IPS-18c (cell line): ENCODE results near the gene SHANK2.

Experiments
- H3K4me3 ChIP-seq: 2 replicates; pipeline ENCODE4 v1.7.0; 2013; ENCODE audit warnings: low read depth, mild to moderate bottlenecking, low read length, moderate library complexity; ENCODE audit not compliant: insufficient read depth
- H3K9me3 ChIP-seq: one replicate; pipeline ENCODE4 v1.6.1; 2013; ENCODE audit warnings: mild to moderate bottlenecking, low read length, moderate library complexity; ENCODE audit not compliant: control insufficient read depth, insufficient read depth

The SHANK2 gene

DNA sequence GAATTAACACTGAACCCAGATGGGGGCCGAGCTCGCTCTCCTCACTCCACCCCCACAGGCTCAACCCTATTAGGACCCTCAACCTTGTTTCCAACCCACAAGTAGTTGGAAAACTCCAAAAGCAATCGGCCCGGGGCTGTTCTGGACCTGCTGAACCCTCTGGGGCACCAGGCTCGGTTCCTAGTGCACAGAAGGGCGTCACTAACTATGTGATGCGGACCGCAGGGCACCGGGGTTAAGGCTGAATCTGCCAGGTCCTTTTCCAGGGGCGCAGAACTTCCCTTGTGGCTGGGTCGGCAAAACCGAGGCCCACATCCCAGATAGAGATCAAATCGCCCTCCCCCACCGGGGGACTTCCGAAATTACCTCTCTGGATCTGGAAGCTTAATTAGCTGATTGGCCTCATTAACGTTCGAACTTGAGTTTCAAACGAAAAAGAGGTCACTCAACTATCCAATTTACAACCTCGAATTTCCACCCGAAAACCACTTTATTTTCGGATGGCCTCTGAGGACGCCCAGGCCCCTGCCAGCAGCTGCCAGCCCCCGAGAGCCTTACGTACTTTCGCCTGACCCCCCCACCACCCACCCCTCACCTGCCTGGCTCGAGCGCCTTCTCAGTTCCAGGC lies 1.7 kb downstream of the SHANK2 start:
- Histone ChIP-seq H3K4me3 (peak overlapping the region; percentile 74), H3K9me3 (no peaks in the 10 kb centered on the region)

DNA sequence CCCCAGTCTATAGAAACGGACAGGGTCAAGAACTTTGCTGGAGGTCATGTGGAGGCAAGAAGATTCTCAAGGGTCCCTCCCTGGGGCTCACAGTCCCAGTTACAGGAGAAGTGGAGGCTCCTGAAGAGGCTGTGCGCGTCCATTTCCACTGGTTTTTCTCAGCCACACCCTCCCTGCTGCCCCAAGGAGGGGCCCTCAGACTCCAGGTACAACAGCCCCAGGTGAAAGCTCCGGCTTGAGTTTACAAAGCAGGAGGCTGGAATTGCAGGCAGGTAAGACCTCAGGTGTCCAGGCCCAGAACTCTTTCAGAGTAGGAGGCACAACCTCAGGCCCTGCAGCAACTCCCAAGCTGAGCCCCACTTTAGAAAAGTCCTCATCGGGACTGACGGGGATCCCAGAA lies 3.1 kb downstream of the SHANK2 start:
- Histone ChIP-seq H3K9me3 (no peaks in the 10 kb centered on the region), H3K4me3 (no peak overlapping the region)

- Histone ChIP-seq H3K4me3 (no peak overlapping the region), H3K9me3 (no peaks in the 10 kb centered on the region)
Observed at GRCh38 chr11:71248656-71249055, 3.7 kb downstream of the SHANK2 start.

GRCh38 chr11:71248251-71248570 lies 4.2 kb downstream of the SHANK2 start:
- Histone ChIP-seq H3K9me3 (no peaks in the 10 kb centered on the region), H3K4me3 (no peak overlapping the region)

GRCh38 chr11:71247551-71248250 lies 4.7 kb downstream of the SHANK2 start:
- Histone ChIP-seq H3K9me3 (no peaks in the 10 kb centered on the region), H3K4me3 (no peak overlapping the region)

- H3K9me3 ChIP-seq = no peaks in the 10 kb centered on the region
- peak overlapping the region; percentile 9; the same call in 1 of the 2 replicates for H3K4me3 ChIP-seq
Observed at GRCh38 chr11:71246559-71246958, 5.8 kb downstream of the SHANK2 start.

DNA sequence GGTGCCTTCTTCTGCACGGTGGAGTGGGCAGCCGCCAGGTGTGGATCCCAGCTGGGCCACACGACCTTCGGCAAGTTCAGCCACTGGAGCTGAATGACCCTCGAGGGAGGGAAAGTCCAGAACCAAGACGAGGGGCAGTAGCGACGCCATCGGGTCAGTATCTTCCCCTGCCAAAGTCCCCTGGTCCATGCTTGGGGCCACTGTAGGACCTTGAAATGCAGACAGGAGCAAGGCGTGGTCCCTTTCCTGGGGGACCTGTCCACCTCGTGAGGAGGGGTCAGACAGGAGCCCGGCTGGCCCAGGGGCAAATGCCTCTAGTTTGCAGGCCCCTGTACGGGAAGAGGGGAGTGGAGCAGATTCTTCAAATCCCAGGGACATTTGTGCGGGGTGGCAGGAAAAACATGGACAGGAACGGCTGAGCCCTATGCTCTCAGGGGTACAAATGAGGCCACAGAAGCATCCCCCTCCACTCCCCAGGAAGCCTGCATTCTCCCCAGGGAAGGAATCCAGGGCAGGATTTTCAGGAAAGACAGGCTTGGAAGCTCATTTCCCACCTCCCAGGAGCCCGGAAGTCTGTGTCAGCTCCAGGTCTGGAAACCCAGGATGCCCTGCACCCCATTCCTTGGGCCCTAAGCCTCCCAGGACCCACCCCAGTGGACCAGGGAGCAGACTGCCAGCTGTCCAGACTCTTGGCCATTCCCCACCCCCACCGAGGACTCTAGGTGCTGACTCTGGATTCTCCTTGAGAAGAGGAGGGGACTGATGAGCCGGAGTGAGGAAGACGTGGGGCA lies 6.6 kb downstream of the SHANK2 start:
- no peaks in the 10 kb centered on the region for H3K9me3 ChIP-seq
- H3K4me3 ChIP-seq = peak overlapping the region; percentile 16

DNA sequence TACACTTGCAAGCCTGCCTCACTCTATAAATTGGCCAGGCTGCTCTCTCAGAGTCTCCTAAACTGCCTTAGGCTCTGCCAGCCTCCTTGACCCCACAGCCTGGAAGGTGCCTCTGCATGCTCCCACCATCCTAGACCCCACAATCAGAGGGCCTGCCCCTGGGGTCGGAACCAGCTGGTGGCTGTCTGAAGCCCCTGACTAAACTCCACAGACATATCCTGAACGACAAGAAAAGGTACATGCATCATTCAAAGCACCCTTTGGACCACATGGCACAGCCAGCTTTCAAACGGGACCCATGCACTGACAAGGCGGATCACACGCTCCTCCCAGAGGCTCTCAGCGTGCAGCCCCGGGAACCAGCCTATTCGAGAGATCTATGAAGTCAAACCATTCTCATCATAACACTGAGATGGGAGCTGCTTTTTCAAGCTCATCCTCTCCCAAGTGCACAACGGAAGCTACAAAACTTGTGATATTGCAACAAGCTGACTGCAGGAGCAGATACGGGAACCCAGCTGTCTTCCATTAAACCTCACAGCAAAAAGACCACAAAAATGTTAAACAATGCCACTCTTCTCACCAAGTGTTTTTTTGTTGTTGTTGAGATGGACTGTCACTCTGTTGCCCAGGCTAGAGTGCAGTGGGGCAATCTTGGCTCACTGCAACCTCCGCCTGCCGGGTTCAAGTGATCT lies 8.1 kb downstream of the SHANK2 start:
- no peaks in the 10 kb centered on the region for H3K9me3 ChIP-seq
- H3K4me3 ChIP-seq = no peak overlapping the region

- H3K4me3 ChIP-seq = no peak overlapping the region
- H3K9me3 ChIP-seq = no peaks in the 10 kb centered on the region
Observed at GRCh38 chr11:71242391-71242790, 10.0 kb downstream of the SHANK2 start.

- Histone ChIP-seq H3K9me3 (no peaks in the 10 kb centered on the region), H3K4me3 (no peak overlapping the region)
Observed at GRCh38 chr11:71241721-71242259, 10.6 kb downstream of the SHANK2 start.

GRCh38 chr11:71240865-71241691 lies 11.3 kb downstream of the SHANK2 start:
- no peak overlapping the region for H3K4me3 ChIP-seq
- H3K9me3 ChIP-seq = no peaks in the 10 kb centered on the region

- Histone ChIP-seq H3K4me3 (no peak overlapping the region), H3K9me3 (no peaks in the 10 kb centered on the region)
Observed at GRCh38 chr11:71240061-71240690, 12.2 kb downstream of the SHANK2 start.

GRCh38 chr11:71239581-71239980 lies 12.8 kb downstream of the SHANK2 start:
- no peak overlapping the region for H3K4me3 ChIP-seq
- H3K9me3 ChIP-seq = no peaks in the 10 kb centered on the region

- no peaks in the 10 kb centered on the region for H3K9me3 ChIP-seq
- no peak overlapping the region for H3K4me3 ChIP-seq
Observed at GRCh38 chr11:71238941-71239340, 13.4 kb downstream of the SHANK2 start.

- Histone ChIP-seq H3K4me3 (no peak overlapping the region), H3K9me3 (no peaks in the 10 kb centered on the region)
Observed at GRCh38 chr11:71238285-71238875, 14.0 kb downstream of the SHANK2 start.

DNA sequence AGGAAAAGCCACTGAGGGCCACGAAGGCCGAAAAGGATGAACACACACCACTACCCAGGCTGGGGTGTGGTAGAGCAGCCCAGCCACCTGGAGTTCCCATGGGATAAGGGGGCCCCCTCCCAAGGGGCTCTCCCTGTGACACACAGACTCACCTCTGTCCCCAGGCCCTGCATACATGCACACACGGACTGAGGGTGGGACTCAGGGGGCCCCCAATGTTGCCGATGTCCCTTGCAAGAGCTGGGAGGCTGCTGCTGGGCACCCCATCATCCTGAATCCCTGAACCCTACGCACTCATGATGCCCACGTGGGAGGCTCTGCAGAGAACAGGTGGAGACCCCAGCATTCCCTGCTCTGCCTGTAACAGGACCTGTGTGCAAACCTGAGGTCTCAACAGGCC lies 14.5 kb downstream of the SHANK2 start:
- Histone ChIP-seq H3K4me3 (no peak overlapping the region), H3K9me3 (no peaks in the 10 kb centered on the region)
